ENCODE results near the gene RILPL2.
"Not testable (repeated sequence)": the region's sequence is repeated elsewhere in the genome, so short reads cannot be mapped to it uniquely, and the experiment has no call there.

- TF ChIP-seq CTCF (IDR thresholded peaks at IDR 0.05; ENCODE audit: poor library complexity); EZH2 (IDR thresholded peaks at IDR 0.05; ENCODE audit: borderline replicate concordance): not testable (repeated sequence)
Measured at GRCh38 chr12:123481251-123481650, 44.8 kb upstream of the RILPL2 start.
